ENCODE data around the gene PLRG1.

- no peak for TF ChIP-seq POLR2A (IDR thresholded peaks at IDR 0.05)
- TF ChIP-seq CTCF (IDR thresholded peaks at IDR 0.05): no peak
These were observed 57.9 kb downstream of the PLRG1 start for GRCh38 chr4:154492288-154492687.
